OCI-LY3 (cell line): ENCODE results near the gene TRIP10.

Experiments
- EZH2phosphoT487 ChIP-seq: fragments of 200-600 bp; shearing (Covaris generic); IDR thresholded peaks from 2 replicates; pipeline ENCODE4 v1.6.1; 2018; ENCODE audit warnings: antibody characterized with exemption, mixed run types, low read depth
- TF ChIP-seq, protein P1 (sequence below): fragments of 200-600, 300-600 bp; sonication (generic); IDR thresholded peaks from 2 replicates; pipeline ENCODE4 v1.5.1; 2014; ENCODE audit warnings: antibody characterized with exemption, low read length, low read depth

DNA sequence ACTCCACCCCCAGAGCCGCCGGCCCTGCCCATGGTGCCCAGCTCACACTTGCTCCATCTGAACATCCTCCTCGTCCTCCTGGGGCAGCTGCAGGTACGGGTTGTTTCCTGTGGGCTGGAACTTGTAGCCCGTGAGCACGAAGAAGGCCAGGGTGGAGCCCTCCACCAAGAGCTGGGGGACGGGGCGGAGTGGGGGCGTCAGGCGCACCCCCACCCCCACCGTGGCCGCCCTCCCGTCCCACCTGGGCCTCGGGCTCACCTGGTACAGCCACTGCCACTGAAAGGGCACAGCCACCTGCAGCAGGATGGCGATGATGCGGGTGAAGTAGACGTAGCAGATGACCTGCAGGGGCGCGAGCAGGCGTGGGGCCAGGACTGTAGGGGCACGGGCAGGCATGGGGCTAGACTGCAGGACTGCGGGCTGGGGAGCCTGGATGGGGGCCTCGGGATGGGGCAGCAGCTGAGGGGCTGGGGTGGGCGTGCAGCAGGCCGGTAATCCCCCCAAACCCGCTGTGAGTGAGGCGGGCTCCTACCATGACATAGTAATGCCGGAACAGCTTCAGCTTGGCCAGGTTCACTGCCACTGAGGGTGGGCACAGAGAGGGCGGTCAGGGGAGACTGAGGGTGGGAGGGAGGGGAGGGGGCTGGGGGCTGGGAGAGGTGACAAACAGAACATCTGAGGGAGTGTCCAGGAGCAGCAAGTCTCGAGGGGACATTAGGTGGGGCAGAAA is 8.4 kb upstream of the TRIP10 start:
- TF ChIP-seq, protein P1, sequence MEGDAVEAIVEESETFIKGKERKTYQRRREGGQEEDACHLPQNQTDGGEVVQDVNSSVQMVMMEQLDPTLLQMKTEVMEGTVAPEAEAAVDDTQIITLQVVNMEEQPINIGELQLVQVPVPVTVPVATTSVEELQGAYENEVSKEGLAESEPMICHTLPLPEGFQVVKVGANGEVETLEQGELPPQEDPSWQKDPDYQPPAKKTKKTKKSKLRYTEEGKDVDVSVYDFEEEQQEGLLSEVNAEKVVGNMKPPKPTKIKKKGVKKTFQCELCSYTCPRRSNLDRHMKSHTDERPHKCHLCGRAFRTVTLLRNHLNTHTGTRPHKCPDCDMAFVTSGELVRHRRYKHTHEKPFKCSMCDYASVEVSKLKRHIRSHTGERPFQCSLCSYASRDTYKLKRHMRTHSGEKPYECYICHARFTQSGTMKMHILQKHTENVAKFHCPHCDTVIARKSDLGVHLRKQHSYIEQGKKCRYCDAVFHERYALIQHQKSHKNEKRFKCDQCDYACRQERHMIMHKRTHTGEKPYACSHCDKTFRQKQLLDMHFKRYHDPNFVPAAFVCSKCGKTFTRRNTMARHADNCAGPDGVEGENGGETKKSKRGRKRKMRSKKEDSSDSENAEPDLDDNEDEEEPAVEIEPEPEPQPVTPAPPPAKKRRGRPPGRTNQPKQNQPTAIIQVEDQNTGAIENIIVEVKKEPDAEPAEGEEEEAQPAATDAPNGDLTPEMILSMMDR = no peak
- TF ChIP-seq EZH2phosphoT487 = no peak
